GM12875 (cell line): ENCODE measurements around the gene ROBO1.

Experiments
- H3K4me3 ChIP-seq: one replicate; pipeline ENCODE4 v1.5.1; 2011; ENCODE audit warnings: low read depth, low read length, control low read depth
- TF ChIP-seq, protein P1 (sequence below): IDR thresholded peaks from 2 replicates; pipeline ENCODE4 v1.5.1; 2011; ENCODE audit warnings: low read depth, mild to moderate bottlenecking, control low read depth, inconsistent platforms, low read length, moderate library complexity, borderline replicate concordance; ENCODE audit not compliant: insufficient read depth

ROBO1 gene

DNA sequence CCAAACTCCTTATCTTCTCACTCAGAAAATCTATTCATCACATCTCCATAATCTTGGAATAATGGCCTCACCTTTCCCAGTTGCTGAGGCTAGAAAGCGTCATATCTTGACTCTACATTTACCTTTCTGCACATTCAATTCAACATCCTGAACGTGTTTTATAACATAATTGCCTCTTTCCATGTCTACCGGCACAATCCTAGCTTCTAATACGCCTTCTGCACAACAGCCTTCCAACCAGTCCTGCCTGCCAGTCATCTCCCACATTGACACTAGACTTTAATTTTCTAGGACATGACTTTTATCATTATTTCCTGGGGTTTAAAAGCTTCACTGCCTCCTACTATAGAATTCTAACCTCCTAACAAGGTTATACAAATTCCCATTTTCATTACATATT lies 906.6 kb downstream of the ROBO1 start:
- TF ChIP-seq, protein P1, sequence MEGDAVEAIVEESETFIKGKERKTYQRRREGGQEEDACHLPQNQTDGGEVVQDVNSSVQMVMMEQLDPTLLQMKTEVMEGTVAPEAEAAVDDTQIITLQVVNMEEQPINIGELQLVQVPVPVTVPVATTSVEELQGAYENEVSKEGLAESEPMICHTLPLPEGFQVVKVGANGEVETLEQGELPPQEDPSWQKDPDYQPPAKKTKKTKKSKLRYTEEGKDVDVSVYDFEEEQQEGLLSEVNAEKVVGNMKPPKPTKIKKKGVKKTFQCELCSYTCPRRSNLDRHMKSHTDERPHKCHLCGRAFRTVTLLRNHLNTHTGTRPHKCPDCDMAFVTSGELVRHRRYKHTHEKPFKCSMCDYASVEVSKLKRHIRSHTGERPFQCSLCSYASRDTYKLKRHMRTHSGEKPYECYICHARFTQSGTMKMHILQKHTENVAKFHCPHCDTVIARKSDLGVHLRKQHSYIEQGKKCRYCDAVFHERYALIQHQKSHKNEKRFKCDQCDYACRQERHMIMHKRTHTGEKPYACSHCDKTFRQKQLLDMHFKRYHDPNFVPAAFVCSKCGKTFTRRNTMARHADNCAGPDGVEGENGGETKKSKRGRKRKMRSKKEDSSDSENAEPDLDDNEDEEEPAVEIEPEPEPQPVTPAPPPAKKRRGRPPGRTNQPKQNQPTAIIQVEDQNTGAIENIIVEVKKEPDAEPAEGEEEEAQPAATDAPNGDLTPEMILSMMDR, result no peak
- no peak overlapping the region for H3K4me3 ChIP-seq

DNA sequence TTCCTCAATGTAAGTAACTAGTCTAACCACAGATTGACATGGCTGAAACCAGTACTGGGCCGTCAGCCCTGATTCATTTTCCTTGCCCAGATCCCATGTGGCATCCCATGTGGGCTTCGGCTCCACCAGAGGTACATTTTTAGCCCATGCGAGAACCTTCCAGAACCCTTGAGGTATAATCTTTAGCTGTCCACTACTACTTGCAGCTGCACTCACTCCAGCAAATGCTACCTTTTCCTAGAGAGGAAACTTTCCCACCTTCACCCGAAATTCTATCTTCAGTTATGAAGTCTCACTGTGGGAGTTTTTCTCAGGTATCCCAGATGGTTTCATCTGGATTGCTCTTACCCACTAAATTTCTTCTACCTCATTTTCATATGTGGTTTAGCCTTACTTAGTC lies 907.2 kb downstream of the ROBO1 start:
- TF ChIP-seq, protein P1, result no peak
- no peak overlapping the region for H3K4me3 ChIP-seq

DNA sequence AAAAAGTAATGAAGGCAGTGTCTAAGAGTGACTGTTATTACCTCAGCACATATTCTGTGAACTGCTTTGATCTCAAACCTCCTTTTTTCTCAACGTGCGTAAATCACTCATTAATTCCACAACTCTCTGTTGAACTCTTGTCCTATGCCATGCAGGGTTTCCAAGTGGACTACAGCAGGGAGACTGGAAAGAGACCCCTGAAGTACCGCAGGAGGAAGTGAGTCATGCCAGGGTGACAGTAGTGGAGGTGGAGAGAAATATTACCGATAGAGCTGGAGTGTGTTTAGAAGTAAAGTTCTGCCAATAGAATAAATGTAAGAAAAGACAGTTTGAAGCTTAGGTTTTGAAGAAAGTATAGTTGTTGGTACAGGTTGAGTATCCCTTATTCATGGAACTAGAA lies 908.9 kb downstream of the ROBO1 start:
- no peak overlapping the region for H3K4me3 ChIP-seq
- TF ChIP-seq, protein P1, result no peak

DNA sequence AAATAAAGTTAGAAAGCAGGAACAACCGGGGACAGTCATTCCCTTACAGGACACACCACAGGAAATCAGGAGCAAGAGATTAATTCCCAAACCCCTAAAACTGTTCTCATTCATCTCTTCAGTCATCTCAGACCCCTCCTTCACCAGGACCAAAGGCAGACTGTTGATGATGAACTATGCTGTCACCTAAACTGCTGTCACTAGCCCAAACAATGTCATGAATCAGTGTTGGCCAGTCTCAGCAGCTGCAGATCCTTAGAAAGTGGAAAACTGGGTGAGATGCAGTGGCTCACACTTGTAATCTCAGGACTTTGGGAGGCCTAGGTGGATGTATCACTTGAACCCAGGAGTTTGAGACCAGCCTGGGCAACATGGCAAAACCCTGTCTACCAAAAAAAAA lies 909.6 kb downstream of the ROBO1 start:
- no peak overlapping the region for H3K4me3 ChIP-seq
- TF ChIP-seq, protein P1, result no peak

DNA sequence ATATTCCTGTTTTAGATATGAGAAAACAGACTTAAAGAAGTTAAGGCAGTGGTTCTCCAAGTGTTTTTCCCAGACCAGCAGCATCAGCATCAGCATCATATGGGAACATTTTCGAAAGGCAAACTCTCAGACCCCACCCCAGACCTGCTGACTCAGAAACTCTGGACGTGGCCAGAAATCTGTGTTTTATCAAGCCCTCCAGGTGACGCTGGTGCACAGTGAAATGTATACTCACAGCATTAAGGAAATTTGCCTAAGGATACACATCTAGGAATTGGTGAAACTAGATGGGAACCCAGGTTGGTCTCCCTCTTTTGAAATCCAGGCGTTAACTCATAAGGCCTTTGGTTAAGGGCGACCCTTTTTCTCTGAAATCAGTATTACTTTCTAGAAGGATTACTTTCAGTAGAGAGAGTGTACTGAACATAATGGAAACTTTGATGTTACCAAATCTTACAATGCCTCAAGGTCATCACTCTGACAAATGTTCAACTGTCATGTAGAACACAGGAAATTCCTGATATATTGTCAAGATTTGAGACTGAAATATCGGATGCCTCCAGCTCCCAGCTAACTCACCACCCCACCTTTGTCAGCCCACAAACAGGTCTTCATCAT lies 910.2 kb downstream of the ROBO1 start:
- no peak overlapping the region for H3K4me3 ChIP-seq
- TF ChIP-seq, protein P1, result no peak

DNA sequence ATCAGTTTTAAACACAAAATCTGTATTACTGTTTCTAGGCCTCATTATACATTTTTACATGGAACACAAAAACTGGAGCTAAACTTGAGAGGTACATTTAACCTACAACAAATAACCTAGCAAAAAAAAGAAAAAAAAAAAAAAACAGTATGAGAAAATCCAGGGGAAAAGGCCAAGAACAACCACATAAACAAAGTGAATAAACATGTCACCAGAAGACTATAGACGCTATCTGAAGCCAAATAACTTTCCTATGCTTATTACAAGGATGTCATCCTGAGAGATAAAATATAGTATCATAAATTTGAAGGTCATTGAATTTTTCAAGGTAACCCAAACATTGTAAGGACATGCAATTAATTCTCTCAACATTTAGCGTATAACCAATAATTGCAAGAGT lies 911.6 kb downstream of the ROBO1 start:
- no peak overlapping the region for H3K4me3 ChIP-seq
- TF ChIP-seq, protein P1, result no peak

DNA sequence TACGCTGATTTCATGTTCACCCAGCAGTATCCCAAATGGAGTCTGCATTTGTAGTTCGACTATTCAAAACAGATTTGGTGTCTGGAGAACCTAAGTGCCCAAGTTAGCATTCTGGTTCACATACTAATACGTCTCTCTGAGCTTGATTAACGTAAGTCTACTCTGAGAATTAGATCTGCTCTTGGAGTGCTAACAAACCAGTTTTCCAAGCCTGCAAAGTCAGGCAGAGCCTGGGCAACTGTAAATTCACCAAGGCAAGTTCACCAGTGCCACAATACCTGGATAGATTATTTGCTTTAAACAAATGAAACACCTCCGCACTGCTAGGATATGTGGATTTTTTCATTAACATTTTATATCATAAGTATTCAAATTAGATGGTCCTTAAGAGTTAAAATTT lies 912.6 kb downstream of the ROBO1 start:
- TF ChIP-seq, protein P1, result no peak
- H3K4me3 ChIP-seq, result no peak overlapping the region
